HepG2 (cell line): ENCODE data around the gene TSPAN5.

ENCODE experiments used
- JUND ChIP-seq: sonication (generic); formaldehyde crosslinking; IDR thresholded peaks from 2 replicates; pipeline ENCODE4 v1.8.0; 2022; ENCODE audit warnings: mild to moderate bottlenecking, missing genetic modification reagents
- MXI1 ChIP-seq: IDR thresholded peaks from 3 replicates; pipeline ENCODE4 v1.6.1; 2012; ENCODE audit warnings: low read depth, low read length, inconsistent platforms, borderline replicate concordance
- NFATC3 ChIP-seq: sonication (generic); formaldehyde crosslinking; IDR thresholded peaks from 2 replicates; pipeline ENCODE4 v1.5.1; 2020; ENCODE audit warnings: mild to moderate bottlenecking, missing genetic modification reagents
- POLR2A ChIP-seq, 2 experiments: IDR thresholded peaks; 2 replicates each; pipeline ENCODE4 v1.6.1; 2011; ENCODE audit warnings: low read depth in 2 of 2, low read length in 2 of 2, mild to moderate bottlenecking in 1 of 2, moderate library complexity in 1 of 2; ENCODE audit not compliant: insufficient read depth in 1 of 2
- POLR2AphosphoS5 ChIP-seq: IDR thresholded peaks from 2 replicates; pipeline ENCODE4 v1.6.1; 2012; ENCODE audit warnings: low read depth, low read length
- SP1 ChIP-seq, 2 experiments: fragments of 450-650 bp in 1 of 2; sonication (generic) in 1 of 2; formaldehyde crosslinking in 1 of 2; IDR thresholded peaks; 2 replicates each; pipeline versions ENCODE4 v1.4.0 to v1.6.1; 2016 to 2020; ENCODE audit warnings: missing genetic modification reagents in 1 of 2
- ZNF326 ChIP-seq: sonication (generic); formaldehyde crosslinking; IDR thresholded peaks from 2 replicates; pipeline ENCODE4 v1.4.0; 2020; ENCODE audit warnings: missing genetic modification reagents, borderline replicate concordance
- ZZZ3 ChIP-seq: sonication (generic); formaldehyde crosslinking; IDR thresholded peaks from 2 replicates; pipeline ENCODE4 v1.4.0; 2020; ENCODE audit warnings: missing genetic modification reagents, mild to moderate bottlenecking, borderline replicate concordance
- TF ChIP-seq, protein P1 (sequence below): sonication (generic); formaldehyde crosslinking; IDR thresholded peaks from 2 replicates; pipeline ENCODE4 v1.5.0; 2020; ENCODE audit warnings: mild to moderate bottlenecking, missing genetic modification reagents, moderate library complexity
- TF ChIP-seq, protein P2 (sequence below): sonication (generic); formaldehyde crosslinking; IDR thresholded peaks from 2 replicates; pipeline ENCODE4 v1.8.0; 2022; ENCODE audit warnings: mild to moderate bottlenecking, missing genetic modification reagents; ENCODE audit not compliant: insufficient replicate concordance
- TF ChIP-seq, protein P3 (sequence below): sonication (generic); formaldehyde crosslinking; IDR thresholded peaks from 2 replicates; pipeline ENCODE4 v1.5.1; 2020; ENCODE audit warnings: missing genetic modification reagents, mild to moderate bottlenecking, borderline replicate concordance
- TF ChIP-seq, protein P4 (sequence below): sonication (generic); formaldehyde crosslinking; IDR thresholded peaks from 2 replicates; pipeline ENCODE4 v1.4.0; 2020; ENCODE audit warnings: low read depth, missing genetic modification reagents
- TF ChIP-seq, protein P5 (sequence below): sonication (generic); formaldehyde crosslinking; IDR thresholded peaks from 2 replicates; pipeline ENCODE4 v1.4.0; 2020; ENCODE audit warnings: missing genetic modification reagents
- TF ChIP-seq, protein P6 (sequence below): IDR thresholded peaks from 2 replicates; pipeline ENCODE4 v1.6.1; 2016; ENCODE audit warnings: control low read depth

DNA sequence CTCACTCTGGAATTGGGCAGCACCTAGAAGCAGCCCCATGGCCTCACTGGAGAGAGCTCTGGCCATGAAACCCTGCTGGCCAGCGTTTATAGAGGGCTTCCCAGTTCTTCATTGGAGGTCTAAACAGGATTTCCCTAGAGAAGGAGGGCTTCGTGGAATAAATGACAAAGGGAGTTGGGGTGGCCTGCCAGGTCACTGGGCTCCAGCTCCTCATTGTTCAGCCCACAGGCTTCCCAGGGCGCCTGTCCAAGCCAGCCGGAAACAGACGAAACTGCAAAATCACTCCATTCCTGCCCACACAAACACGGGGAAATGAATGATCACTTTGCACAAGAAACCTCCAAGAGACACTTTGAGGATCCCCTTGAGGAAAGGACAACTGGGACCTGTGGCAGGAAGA lies 189.7 kb downstream of the TSPAN5 start:
- TF ChIP-seq, protein P1, sequence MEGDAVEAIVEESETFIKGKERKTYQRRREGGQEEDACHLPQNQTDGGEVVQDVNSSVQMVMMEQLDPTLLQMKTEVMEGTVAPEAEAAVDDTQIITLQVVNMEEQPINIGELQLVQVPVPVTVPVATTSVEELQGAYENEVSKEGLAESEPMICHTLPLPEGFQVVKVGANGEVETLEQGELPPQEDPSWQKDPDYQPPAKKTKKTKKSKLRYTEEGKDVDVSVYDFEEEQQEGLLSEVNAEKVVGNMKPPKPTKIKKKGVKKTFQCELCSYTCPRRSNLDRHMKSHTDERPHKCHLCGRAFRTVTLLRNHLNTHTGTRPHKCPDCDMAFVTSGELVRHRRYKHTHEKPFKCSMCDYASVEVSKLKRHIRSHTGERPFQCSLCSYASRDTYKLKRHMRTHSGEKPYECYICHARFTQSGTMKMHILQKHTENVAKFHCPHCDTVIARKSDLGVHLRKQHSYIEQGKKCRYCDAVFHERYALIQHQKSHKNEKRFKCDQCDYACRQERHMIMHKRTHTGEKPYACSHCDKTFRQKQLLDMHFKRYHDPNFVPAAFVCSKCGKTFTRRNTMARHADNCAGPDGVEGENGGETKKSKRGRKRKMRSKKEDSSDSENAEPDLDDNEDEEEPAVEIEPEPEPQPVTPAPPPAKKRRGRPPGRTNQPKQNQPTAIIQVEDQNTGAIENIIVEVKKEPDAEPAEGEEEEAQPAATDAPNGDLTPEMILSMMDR (CRISPR knock-in tag): no peak
- no peak for TF ChIP-seq SP1 (IDR thresholded peaks at IDR 0.05)
- no peak for TF ChIP-seq SP1 (CRISPR knock-in tag; IDR thresholded peaks at IDR 0.05)
- TF ChIP-seq, protein P2, sequence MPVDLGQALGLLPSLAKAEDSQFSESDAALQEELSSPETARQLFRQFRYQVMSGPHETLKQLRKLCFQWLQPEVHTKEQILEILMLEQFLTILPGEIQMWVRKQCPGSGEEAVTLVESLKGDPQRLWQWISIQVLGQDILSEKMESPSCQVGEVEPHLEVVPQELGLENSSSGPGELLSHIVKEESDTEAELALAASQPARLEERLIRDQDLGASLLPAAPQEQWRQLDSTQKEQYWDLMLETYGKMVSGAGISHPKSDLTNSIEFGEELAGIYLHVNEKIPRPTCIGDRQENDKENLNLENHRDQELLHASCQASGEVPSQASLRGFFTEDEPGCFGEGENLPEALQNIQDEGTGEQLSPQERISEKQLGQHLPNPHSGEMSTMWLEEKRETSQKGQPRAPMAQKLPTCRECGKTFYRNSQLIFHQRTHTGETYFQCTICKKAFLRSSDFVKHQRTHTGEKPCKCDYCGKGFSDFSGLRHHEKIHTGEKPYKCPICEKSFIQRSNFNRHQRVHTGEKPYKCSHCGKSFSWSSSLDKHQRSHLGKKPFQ (CRISPR knock-in tag): no peak
- no peak for TF ChIP-seq MXI1
- TF ChIP-seq POLR2A (IDR thresholded peaks at IDR 0.05; ENCODE audit: insufficient read depth in 1 of 2, low read depth in 2 of 2, low read length in 2 of 2): no peak
- TF ChIP-seq, protein P3, sequence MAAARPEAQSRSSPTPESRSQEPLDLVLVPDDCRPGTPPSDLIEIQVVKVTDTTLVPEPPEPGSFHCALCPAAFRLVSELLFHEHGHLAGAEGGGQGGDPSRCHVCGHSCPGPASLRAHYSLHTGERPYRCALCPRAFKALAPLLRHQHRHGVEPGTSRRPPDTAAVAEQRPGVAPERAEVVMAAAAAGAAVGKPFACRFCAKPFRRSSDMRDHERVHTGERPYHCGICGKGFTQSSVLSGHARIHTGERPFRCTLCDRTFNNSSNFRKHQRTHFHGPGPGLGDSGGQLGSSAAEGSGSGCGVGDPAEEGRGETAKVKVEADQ (CRISPR knock-in tag): no peak
- TF ChIP-seq POLR2AphosphoS5: no peak
- TF ChIP-seq, protein P4, sequence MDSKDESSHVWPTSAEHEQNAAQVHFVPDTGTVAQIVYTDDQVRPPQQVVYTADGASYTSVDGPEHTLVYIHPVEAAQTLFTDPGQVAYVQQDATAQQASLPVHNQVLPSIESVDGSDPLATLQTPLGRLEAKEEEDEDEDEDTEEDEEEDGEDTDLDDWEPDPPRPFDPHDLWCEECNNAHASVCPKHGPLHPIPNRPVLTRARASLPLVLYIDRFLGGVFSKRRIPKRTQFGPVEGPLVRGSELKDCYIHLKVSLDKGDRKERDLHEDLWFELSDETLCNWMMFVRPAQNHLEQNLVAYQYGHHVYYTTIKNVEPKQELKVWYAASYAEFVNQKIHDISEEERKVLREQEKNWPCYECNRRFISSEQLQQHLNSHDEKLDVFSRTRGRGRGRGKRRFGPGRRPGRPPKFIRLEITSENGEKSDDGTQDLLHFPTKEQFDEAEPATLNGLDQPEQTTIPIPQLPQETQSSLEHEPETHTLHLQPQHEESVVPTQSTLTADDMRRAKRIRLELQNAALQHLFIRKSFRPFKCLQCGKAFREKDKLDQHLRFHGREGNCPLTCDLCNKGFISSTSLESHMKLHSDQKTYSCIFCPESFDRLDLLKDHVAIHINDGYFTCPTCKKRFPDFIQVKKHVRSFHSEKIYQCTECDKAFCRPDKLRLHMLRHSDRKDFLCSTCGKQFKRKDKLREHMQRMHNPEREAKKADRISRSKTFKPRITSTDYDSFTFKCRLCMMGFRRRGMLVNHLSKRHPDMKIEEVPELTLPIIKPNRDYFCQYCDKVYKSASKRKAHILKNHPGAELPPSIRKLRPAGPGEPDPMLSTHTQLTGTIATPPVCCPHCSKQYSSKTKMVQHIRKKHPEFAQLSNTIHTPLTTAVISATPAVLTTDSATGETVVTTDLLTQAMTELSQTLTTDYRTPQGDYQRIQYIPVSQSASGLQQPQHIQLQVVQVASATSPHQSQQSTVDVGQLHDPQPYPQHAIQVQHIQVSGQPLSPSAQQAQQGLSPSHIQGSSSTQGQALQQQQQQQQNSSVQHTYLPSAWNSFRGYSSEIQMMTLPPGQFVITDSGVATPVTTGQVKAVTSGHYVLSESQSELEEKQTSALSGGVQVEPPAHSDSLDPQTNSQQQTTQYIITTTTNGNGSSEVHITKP: no peak
- TF ChIP-seq, protein P5, sequence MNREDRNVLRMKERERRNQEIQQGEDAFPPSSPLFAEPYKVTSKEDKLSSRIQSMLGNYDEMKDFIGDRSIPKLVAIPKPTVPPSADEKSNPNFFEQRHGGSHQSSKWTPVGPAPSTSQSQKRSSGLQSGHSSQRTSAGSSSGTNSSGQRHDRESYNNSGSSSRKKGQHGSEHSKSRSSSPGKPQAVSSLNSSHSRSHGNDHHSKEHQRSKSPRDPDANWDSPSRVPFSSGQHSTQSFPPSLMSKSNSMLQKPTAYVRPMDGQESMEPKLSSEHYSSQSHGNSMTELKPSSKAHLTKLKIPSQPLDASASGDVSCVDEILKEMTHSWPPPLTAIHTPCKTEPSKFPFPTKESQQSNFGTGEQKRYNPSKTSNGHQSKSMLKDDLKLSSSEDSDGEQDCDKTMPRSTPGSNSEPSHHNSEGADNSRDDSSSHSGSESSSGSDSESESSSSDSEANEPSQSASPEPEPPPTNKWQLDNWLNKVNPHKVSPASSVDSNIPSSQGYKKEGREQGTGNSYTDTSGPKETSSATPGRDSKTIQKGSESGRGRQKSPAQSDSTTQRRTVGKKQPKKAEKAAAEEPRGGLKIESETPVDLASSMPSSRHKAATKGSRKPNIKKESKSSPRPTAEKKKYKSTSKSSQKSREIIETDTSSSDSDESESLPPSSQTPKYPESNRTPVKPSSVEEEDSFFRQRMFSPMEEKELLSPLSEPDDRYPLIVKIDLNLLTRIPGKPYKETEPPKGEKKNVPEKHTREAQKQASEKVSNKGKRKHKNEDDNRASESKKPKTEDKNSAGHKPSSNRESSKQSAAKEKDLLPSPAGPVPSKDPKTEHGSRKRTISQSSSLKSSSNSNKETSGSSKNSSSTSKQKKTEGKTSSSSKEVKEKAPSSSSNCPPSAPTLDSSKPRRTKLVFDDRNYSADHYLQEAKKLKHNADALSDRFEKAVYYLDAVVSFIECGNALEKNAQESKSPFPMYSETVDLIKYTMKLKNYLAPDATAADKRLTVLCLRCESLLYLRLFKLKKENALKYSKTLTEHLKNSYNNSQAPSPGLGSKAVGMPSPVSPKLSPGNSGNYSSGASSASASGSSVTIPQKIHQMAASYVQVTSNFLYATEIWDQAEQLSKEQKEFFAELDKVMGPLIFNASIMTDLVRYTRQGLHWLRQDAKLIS: no peak
- no peak for TF ChIP-seq ZZZ3 (CRISPR knock-in tag)
- TF ChIP-seq NFATC3: no peak
- TF ChIP-seq, protein P6, sequence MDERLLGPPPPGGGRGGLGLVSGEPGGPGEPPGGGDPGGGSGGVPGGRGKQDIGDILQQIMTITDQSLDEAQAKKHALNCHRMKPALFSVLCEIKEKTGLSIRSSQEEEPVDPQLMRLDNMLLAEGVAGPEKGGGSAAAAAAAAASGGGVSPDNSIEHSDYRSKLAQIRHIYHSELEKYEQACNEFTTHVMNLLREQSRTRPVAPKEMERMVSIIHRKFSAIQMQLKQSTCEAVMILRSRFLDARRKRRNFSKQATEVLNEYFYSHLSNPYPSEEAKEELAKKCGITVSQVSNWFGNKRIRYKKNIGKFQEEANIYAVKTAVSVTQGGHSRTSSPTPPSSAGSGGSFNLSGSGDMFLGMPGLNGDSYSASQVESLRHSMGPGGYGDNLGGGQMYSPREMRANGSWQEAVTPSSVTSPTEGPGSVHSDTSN (CRISPR knock-in tag): no peak
- no peak for TF ChIP-seq JUND (CRISPR knock-in tag)
- TF ChIP-seq ZNF326 (CRISPR knock-in tag): no peak
